Measurements from ENCODE around the gene PTPRM. TPM values are rescaled to one million over a fixed set of nuclear protein-coding genes. Genes with fewer than 3 reads are reported as not detected.
A peak's percentile ranks its signal among the peaks of the same experiment; 100 is the strongest.

PTPRM gene
- total RNA-seq = 32.3 and 55.8 TPM in 2 replicates

- peak; percentile 43 to 83 for DNase-seq (ENCODE audit: low read depth in 2 of 2)
Observed at GRCh38 chr18:7566567-7567473, at the start of gene PTPRM. Gene PTPRM (plus strand): TSS chr18:7567316. CDS start chr18:7567819, 503 bp downstream.

DNA sequence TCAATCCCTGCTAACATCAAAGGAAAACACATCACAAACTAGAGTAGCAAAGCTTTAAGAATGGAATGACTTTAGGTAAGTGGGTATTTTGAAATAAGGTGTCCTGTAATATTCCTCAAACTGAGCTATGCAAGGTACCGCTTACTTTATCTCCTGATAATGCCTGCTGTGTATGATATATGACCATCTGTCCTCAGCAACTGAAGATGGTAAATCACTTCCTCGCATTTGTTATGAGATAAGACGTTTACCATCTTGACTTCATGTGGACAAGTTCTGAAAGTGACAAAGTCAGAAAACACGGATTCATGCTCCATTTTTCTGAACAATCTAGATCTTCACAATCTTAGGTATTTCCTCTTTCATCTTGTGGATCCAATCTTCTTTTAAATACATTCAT is 49.3 kb upstream of the PTPRM start:
- no peak for DNase-seq (ENCODE audit: low read depth in 2 of 2)

GRCh38 chr18:7520200-7520785 is 46.8 kb upstream of the PTPRM start:
- no peak for DNase-seq (ENCODE audit: low read depth in 2 of 2)

- no peak for DNase-seq (ENCODE audit: low read depth in 2 of 2)
Observed at GRCh38 chr18:7521226-7521856, 45.8 kb upstream of the PTPRM start.

- DNase-seq (ENCODE audit: low read depth in 2 of 2) = no peak
Observed at GRCh38 chr18:7523772-7524171, 43.3 kb upstream of the PTPRM start.

DNA sequence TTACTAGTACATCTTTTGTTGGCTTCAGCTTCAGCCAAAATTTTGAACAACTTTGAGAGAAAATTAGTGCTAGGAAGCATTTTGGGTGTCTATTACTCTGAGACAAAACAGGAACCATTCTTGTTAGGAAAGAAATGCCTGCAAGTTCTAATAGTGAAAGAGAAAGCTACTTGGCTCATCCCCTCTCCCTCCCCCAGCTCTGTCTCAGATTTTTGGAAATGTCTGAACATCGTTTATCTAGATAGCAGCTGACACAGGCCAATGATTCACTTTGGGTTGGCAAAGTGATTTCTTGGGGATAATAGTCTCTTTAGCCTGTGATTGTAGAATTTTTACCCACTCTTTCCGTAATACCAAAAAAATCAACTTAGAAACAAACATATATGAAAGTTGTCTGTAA is 42.3 kb upstream of the PTPRM start:
- no peak for DNase-seq (ENCODE audit: low read depth in 2 of 2)

DNA sequence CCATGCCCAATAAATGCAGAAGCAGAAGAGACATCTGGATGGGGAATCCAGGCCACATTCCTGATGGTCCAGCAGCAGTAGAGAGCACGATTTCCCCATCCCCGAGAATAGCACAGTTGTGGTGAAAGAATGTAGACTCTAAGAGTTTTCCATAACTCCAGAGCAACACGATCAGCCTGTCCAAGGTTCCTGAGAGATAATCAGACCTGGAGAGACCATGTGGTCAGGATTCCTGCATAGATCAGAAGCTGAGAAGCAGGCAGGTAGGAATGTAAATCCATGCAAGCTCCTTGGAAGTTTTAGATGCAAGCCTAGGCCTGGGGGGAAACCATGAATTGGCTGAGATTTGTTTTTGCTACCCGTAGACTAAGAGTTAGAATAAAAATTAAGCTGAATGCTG is 34.2 kb upstream of the PTPRM start:
- no peak for DNase-seq (ENCODE audit: low read depth in 2 of 2)

- no peak for DNase-seq (ENCODE audit: low read depth in 2 of 2)
Observed at GRCh38 chr18:7535436-7536205, 31.5 kb upstream of the PTPRM start.

- DNase-seq (ENCODE audit: low read depth in 2 of 2) = no peak
Observed at GRCh38 chr18:7537145-7537544, 30.0 kb upstream of the PTPRM start.

GRCh38 chr18:7541835-7542234 is 25.3 kb upstream of the PTPRM start:
- DNase-seq (ENCODE audit: low read depth in 2 of 2) = no peak

DNA sequence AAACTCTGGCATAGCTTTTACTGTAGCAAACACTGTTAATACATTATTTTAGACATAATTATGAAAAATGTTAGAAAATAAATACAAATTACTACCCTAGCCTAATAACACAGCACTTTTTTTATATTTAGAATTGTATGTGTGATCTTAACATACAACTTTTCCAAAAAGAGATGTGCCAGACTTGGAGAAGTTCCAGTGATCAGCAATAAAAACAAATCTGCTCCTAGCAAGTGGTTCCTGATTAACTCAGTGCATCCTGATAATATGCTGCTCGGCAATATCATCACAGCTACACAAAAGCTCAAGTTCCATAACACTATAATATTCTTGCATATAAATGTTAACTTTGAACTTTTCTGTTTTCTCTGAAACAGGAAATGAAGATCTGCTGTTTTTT is 22.4 kb upstream of the PTPRM start:
- DNase-seq (ENCODE audit: low read depth in 2 of 2) = no peak

DNA sequence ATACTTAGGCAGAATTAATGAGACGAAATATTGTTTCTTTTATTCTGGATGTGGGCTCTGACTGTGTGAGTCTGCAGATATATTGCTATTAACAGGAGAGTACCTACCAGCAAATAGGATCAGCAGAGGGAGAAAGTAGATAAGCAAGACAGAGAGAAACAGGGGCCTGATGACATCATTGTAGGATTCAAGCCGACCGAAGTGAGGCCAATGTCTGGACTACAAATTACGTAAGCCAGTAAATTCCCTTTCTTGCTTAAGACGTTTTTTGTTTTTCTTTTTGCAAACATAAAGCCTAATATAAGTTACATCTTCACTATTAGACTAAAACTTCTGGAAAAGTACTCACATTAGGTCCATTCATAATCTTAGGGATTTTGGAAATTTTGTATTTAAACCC is 21.4 kb upstream of the PTPRM start:
- no peak for DNase-seq (ENCODE audit: low read depth in 2 of 2)

- no peak for DNase-seq (ENCODE audit: low read depth in 2 of 2)
Observed at GRCh38 chr18:7548221-7548620, 18.9 kb upstream of the PTPRM start.

DNA sequence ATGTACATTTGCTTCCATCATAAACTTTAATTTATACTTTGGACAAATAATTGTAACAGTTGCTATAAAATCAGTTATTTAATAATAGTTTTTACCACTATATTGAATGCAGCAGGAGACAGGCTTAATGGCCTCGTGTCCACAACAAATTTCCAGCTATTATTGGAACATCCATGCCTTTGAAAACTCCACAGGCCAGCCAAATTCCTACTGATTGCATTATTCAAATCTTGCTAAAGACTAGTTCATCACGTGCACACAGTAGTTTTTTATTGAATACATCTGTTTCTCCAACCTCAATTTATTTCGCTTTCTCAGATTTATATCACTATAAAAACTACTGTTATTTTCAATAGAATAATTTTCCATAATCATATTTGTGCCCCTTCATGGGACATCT is 18.4 kb upstream of the PTPRM start:
- no peak for DNase-seq (ENCODE audit: low read depth in 2 of 2)

- peak in 1 of 2 donors; percentile 24 for DNase-seq (ENCODE audit: low read depth in 2 of 2)
Observed at GRCh38 chr18:7557973-7558372, 9.1 kb upstream of the PTPRM start.

DNA sequence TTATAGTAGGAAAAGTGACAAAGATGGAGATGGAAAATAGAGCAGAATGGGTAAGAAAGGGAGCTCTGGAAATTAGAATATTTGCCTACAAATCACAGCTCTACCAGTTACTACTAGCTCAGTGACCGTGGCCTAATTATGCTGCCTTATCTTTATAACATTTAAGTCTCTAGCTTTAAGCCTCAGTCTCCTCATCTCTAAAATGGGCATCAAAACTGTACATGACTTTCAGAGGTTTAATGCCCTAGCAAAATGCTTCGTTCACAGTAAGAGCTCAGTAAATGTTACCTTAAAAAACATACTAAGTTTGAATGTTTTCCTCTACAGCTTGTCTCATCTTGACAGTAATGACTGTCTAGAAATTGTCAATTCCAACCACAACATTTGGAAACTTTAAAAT is 8.3 kb upstream of the PTPRM start:
- no peak for DNase-seq (ENCODE audit: low read depth in 2 of 2)

DNA sequence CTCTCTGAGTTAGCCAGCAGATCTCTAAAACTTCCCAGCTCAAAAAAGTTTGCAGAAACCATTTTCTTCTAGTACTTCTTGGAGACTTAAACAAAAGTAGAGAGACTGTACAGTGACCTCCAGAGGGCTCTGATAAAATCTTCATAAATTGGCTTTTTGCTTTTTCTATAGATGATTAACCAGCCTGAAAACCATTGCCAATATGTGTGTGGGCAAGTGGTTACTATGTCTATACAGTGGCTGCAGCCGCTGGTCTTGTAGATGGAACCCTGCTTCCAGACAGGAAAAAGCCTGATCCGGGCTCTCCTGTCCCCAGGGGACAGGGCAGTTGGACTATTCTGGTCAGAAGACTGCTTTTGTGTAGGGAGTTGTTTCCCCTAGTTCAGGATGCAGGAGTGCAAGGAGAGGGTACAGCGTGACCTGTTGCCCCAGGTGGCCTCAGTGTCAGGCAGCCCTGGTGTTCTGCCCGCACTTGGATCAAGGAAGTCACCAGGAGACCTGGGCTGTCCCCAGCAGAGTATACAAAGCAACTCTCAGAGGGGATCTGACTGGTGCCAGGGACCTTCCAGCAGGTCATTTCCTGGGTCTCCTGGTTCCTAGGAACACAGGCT is 7.3 kb upstream of the PTPRM start:
- no peak for DNase-seq (ENCODE audit: low read depth in 2 of 2)

- DNase-seq (ENCODE audit: low read depth in 2 of 2) = peak in 1 of 2 donors; percentile 32
Observed at GRCh38 chr18:7561909-7562460, 5.1 kb upstream of the PTPRM start.

DNA sequence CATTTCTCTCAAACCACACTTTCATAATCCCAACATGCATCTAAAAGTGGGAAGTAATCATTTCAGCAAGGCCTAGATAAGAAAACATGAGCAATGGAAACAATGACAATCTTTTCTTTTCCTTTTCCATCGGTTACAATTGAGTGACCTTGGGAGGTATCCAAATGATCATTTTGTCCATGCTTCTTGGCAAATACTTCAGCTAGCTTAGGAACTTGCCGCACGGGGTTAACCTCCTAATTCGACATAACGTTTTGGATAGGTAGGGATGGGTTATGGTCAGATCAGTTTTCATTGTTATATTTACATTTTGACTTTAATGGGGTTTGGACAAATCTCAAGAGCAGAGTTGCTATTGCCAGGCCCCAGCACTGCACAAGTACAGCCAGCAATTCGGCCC is 4.6 kb upstream of the PTPRM start:
- peak; percentile 15 to 17 for DNase-seq (ENCODE audit: low read depth in 2 of 2)

GRCh38 chr18:7565677-7566076 is 1.4 kb upstream of the PTPRM start:
- no peak for DNase-seq (ENCODE audit: low read depth in 2 of 2)

DNA sequence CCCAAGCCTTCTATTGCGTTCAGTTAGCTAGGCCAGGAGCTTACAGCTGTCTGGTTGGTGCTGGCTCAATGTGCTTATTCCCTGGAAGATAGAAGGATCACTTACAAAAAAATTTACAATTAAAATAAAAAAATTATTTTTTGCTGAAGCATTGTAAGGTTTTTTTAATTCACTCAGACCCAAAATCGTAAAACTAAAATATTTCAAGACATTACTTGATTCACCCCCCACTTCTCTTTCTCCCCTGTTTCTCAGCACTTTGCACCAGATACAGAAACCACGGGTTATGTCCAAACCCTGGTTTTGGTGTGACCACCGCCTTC is 911 bp upstream of the PTPRM start:
- no peak for DNase-seq (ENCODE audit: low read depth in 2 of 2)

Measured in dermis microvascular lymphatic vessel endothelial cell (primary cell).